Right renal cortex interstitium (tissue), 3 donors: Measurements from ENCODE around the gene LAD1. TPM values are rescaled to one million over a fixed set of nuclear protein-coding genes. Genes with fewer than 3 reads are reported as not detected.

ENCODE experiments used
- DNase-seq, 3 donors: peaks; one replicate each; pipeline ENCODE4 v3.0.0-alpha.2; 2013; ENCODE audit warnings: low read depth in 3 of 3, low spot score in 2 of 3
- polyA plus RNA-seq, 3 donors: library from polyadenylated mRNA; unstranded; fragments of 120-200 nt; gene quantifications; one replicate each; pipeline ENCODE4 v1.2.1, GENCODE V29; 2013; ENCODE audit not compliant: insufficient read length in 3 of 3

Gene LAD1
- polyA plus RNA-seq, 3 donors = 30.8 to 36.8 (median 36.1) TPM

- no peak for DNase-seq
Observed at GRCh38 chr1:201353186-201353940, 45.8 kb downstream of the LAD1 start.

GRCh38 chr1:201351617-201352016 lies 47.5 kb downstream of the LAD1 start:
- DNase-seq = no peak

GRCh38 chr1:201350884-201351283 lies 48.2 kb downstream of the LAD1 start:
- no peak for DNase-seq

GRCh38 chr1:201350361-201350725 lies 48.8 kb downstream of the LAD1 start:
- DNase-seq = no peak

GRCh38 chr1:201349092-201349491 lies 50.0 kb downstream of the LAD1 start:
- DNase-seq = no peak

- peak in 1 of 3 donors; percentile 43 for DNase-seq
Observed at GRCh38 chr1:201348211-201348566, 50.9 kb downstream of the LAD1 start.

- no peak for DNase-seq
Observed at GRCh38 chr1:201347498-201348210, 51.5 kb downstream of the LAD1 start.

GRCh38 chr1:201346987-201347386 lies 52.1 kb downstream of the LAD1 start:
- DNase-seq = no peak

GRCh38 chr1:201346337-201346939 lies 52.7 kb downstream of the LAD1 start:
- DNase-seq = no peak

- no peak for DNase-seq
Observed at GRCh38 chr1:201345081-201345355, 54.1 kb downstream of the LAD1 start.

GRCh38 chr1:201344206-201345080 lies 54.7 kb downstream of the LAD1 start:
- no peak for DNase-seq

- DNase-seq = no peak
Observed at GRCh38 chr1:201341377-201341776, 57.7 kb downstream of the LAD1 start.

- DNase-seq = no peak
Observed at GRCh38 chr1:201336711-201337450, 62.2 kb downstream of the LAD1 start.

- DNase-seq = no peak
Observed at GRCh38 chr1:201335901-201336300, 63.2 kb downstream of the LAD1 start.

GRCh38 chr1:201335174-201335870 lies 63.8 kb downstream of the LAD1 start:
- no peak for DNase-seq

GRCh38 chr1:201334325-201335173 lies 64.6 kb downstream of the LAD1 start:
- DNase-seq = no peak

- DNase-seq = no peak
Observed at GRCh38 chr1:201332616-201333335, 66.3 kb downstream of the LAD1 start.

- no peak for DNase-seq
Observed at GRCh38 chr1:201332021-201332420, 67.1 kb downstream of the LAD1 start.
